IPS-18a (cell line): ENCODE measurements around the gene EIF4A3.

ENCODE experiments used
- H3K27ac ChIP-seq: one replicate; pipeline ENCODE4 v1.5.1; 2013; ENCODE audit warnings: low read length
- H3K27me3 ChIP-seq: one replicate; pipeline ENCODE4 v1.6.1; 2013; ENCODE audit warnings: mild to moderate bottlenecking, low read length; ENCODE audit not compliant: control insufficient read depth, insufficient read depth
- H3K36me3 ChIP-seq: one replicate; pipeline ENCODE4 v1.6.1; 2013; ENCODE audit warnings: low read depth, low read length; ENCODE audit not compliant: control insufficient read depth
- H3K4me1 ChIP-seq: one replicate; pipeline ENCODE4 v1.6.1; 2013; ENCODE audit warnings: low read depth, low read length; ENCODE audit not compliant: control insufficient read depth
- H3K4me3 ChIP-seq: one replicate; pipeline ENCODE4 v1.5.1; 2013; ENCODE audit warnings: low read length
- H3K9ac ChIP-seq: one replicate; pipeline ENCODE4 v1.6.1; 2013; ENCODE audit warnings: mild to moderate bottlenecking, low read length, moderate library complexity
- H3K9me3 ChIP-seq: one replicate; pipeline ENCODE4 v1.6.1; 2013; ENCODE audit warnings: low read depth, low read length; ENCODE audit not compliant: control insufficient read depth

Gene EIF4A3

DNA sequence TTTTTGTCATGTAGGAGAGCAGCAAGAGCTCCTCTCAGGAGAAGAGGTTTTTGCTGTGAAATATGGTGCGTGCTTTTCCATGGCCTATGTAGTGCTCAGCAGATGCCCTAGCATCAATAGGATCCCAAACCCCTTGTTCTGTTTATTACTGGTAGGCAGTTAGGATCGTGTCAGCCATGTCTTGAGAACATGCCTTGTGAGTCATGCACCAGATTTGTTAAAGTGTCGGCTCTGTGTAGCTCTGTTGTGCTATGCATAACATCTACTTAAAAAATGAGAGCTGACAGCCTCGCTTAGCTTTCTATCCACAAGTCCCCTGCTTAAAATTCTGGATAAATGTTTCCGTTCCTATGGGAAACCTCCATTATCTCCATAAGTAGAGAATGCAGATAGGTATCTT lies 4.4 kb upstream of the EIF4A3 start:
- no peak overlapping the region for H3K4me3 ChIP-seq
- no peak overlapping the region for H3K27ac ChIP-seq
- no peak overlapping the region for H3K9ac ChIP-seq
- peaks cover 11% of the 10 kb centered on the region for H3K4me1 ChIP-seq
- H3K27me3 ChIP-seq, result no peaks in the 10 kb centered on the region
- H3K9me3 ChIP-seq, result peaks cover 4% of the 10 kb centered on the region
- no peaks in the 10 kb centered on the region for H3K36me3 ChIP-seq

DNA sequence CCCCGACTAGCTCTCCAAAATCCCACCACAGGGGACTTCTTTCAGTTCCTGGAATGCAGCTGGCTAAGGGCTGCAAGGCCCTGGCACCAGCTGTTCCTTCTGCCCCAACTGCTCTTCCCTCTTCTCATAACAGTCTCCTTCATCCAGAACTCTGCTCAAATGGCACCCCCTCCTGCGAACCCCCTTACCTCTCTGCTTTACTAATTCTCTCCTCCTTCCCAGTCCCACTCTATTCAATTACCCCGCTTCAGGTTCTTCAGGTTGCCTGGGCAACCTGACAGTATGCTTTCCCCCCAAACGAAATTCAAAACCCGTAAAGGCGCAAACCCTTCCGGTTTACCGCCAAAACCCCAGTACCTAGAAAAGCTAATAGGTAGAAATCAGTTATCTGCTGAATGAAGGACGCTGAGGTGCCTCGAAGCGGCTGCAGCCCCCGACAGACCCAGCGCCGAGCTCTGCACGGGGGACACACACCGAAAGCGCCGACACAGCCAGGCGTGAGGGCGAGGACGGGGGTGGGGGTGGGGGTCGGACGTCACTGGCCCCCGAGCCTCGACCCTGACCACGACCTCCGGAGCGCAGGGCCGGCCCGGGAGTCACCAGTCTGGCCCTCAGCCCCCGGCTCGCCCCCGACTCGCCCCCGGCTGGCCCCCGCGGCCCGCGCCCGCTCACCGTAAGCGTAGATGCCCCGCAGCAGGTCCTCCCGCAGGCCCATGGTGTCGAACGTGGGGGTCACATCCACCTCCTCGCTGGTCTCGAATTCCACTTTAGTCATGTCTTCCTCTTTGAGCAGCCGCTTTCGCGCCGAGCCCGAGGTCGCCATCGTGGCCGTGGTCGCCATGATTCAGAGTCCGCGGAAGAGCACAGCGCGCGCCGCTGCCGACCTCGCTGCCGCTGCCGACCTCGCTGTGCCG lies 550 bp downstream of the EIF4A3 start:
- Histone ChIP-seq H3K27me3 (no peaks in the 10 kb centered on the region), H3K36me3 (peaks cover 34% of the 10 kb centered on the region), H3K4me3 (peak overlapping the region; percentile 86), H3K9me3 (no peaks in the 10 kb centered on the region), H3K27ac (no peak overlapping the region), H3K9ac (peak overlapping the region; percentile 83), H3K4me1 (peaks cover 6% of the 10 kb centered on the region)

DNA sequence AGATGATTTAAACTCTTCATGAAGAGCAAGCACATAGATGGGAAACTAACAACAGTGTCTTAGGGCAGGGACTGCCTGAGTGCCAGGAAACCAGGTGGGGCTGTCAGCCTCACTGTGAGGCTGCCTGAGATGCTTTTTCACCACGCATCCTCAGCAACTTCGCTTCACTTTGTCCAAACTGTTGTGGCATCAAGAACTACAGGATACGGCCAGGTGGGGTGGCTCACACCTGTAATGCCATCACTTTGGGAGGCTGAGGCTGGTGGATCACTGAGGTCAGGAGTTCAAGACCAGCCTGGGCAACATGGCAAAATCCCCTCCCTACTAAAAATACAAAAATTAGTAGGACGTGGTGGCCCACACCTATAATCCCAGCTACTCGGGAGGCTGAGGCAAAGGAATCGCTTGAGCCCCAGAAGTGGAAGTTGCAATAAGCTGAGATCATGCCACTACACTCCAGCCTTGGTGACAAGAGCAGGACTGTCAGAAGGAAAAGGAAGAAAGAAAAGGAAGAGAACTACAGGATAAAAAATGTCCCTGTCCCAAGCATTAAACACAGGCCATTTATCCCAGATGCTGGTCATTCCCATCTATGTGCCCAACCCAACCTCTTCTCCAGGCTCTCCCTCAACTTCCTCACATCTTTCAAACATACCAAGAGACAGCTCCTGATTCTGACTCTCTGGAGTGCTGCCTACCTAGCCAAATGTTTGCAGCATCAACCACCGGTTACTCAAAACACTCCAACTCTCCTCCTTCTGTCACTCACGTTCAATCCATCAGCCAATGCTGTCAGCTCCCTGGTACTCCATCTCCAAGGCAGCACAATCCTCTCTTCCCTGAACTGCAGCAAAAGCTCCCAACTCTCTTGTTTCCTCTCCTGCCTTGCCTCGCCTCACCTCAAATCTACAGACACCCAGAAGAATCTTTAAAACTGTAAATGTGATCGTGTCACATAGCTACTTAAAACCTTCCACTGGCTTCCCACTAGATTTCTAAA lies 1.6 kb downstream of the EIF4A3 start:
- Histone ChIP-seq H3K4me3 (peak overlapping the region; percentile 86), H3K27me3 (no peaks in the 10 kb centered on the region), H3K27ac (no peak overlapping the region), H3K4me1 (peaks cover 6% of the 10 kb centered on the region), H3K9me3 (no peaks in the 10 kb centered on the region), H3K9ac (peak overlapping the region; percentile 83), H3K36me3 (peaks cover 44% of the 10 kb centered on the region)

GRCh38 chr17:80142929-80143328 lies 4.0 kb downstream of the EIF4A3 start:
- Histone ChIP-seq H3K27ac (no peak overlapping the region), H3K9me3 (no peaks in the 10 kb centered on the region), H3K4me1 (peaks cover 6% of the 10 kb centered on the region), H3K9ac (no peak overlapping the region), H3K4me3 (no peak overlapping the region), H3K27me3 (no peaks in the 10 kb centered on the region), H3K36me3 (peaks cover 68% of the 10 kb centered on the region)

- H3K27me3 ChIP-seq, result no peaks in the 10 kb centered on the region
- H3K36me3 ChIP-seq, result peaks cover 81% of the 10 kb centered on the region
- H3K9me3 ChIP-seq, result no peaks in the 10 kb centered on the region
- no peak overlapping the region for H3K27ac ChIP-seq
- no peak overlapping the region for H3K4me3 ChIP-seq
- no peak overlapping the region for H3K9ac ChIP-seq
- H3K4me1 ChIP-seq, result peaks cover 6% of the 10 kb centered on the region
Measured at GRCh38 chr17:80141463-80142165, 5.3 kb downstream of the EIF4A3 start.

DNA sequence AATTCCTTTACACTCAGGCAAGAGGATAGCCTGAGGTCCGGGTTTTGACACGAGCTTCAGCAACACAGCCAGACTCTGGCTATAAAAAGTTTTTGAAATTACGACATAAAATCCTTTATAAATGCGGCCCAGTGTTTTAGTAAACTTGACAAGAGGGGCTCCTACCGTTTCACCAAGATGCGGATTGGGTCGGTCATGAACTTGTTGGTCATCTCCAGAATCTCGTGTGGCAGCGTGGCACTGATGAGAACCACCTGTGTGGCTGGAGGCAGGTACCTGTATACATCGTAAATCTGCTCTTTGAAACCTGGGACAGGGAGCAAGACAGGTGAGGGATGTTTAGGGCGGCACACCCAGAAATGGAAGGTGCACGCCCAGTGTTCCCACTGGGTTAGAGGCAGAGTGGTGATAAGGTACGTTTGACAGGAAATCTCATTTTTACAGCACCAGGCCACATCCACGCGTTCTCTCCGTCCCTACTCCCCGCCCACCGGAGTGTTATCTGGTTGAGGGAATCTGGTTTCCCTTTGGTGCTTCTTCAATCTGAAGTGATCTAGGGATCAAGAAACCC lies 8.0 kb downstream of the EIF4A3 start:
- no peaks in the 10 kb centered on the region for H3K9me3 ChIP-seq
- no peak overlapping the region for H3K9ac ChIP-seq
- peaks cover 99% of the 10 kb centered on the region for H3K36me3 ChIP-seq
- H3K4me1 ChIP-seq, result no peaks in the 10 kb centered on the region
- H3K27me3 ChIP-seq, result no peaks in the 10 kb centered on the region
- no peak overlapping the region for H3K27ac ChIP-seq
- H3K4me3 ChIP-seq, result no peak overlapping the region

DNA sequence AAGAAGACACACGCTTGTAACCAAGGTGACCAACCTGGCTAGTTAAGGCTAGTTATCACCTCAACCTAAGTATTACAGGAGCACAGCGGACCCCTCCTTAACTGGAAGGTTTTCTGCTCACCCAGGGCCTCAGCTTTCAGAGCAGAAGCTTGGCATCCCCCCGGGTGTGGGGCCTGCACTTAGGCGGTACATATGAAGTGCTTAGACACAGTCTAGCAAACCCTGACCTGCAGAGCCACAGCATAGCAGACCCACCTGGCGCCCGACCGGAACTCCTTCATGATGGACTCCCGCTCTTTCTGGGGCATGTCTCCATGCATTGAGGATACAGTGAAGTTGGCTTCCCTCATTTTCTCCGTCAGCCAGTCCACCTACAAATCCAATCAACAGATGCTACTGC lies 9.8 kb downstream of the EIF4A3 start:
- Histone ChIP-seq H3K27me3 (no peaks in the 10 kb centered on the region), H3K36me3 (peaks cover 96% of the 10 kb centered on the region), H3K4me3 (no peak overlapping the region), H3K27ac (no peak overlapping the region), H3K4me1 (no peaks in the 10 kb centered on the region), H3K9me3 (no peaks in the 10 kb centered on the region), H3K9ac (no peak overlapping the region)

DNA sequence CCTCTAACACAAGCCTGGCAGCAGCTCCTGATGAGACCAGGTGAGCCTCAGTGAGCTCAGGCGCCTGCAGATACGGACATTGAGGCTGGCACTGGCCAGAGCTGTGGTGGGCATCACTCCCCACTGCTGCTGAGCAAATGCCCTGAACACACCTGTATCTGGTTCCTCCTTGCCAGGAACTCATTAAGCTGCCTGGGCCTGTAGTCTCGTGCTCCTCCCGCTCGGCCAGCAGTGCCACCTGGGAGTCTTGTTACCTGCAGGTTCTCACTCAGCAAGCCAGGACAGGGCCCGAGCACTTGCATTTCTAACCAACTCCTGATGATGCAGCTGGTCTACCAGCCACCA lies 13.3 kb downstream of the EIF4A3 start:
- peaks cover 9% of the 10 kb centered on the region for H3K4me1 ChIP-seq
- no peak overlapping the region for H3K27ac ChIP-seq
- H3K4me3 ChIP-seq, result no peak overlapping the region
- H3K36me3 ChIP-seq, result peaks cover 61% of the 10 kb centered on the region
- H3K9me3 ChIP-seq, result no peaks in the 10 kb centered on the region
- no peaks in the 10 kb centered on the region for H3K27me3 ChIP-seq
- H3K9ac ChIP-seq, result no peak overlapping the region

GRCh38 chr17:80132906-80133625 lies 13.9 kb downstream of the EIF4A3 start:
- Histone ChIP-seq H3K4me3 (no peak overlapping the region), H3K36me3 (peaks cover 56% of the 10 kb centered on the region), H3K27me3 (no peaks in the 10 kb centered on the region), H3K9me3 (no peaks in the 10 kb centered on the region), H3K27ac (no peak overlapping the region), H3K4me1 (peaks cover 10% of the 10 kb centered on the region), H3K9ac (no peak overlapping the region)

DNA sequence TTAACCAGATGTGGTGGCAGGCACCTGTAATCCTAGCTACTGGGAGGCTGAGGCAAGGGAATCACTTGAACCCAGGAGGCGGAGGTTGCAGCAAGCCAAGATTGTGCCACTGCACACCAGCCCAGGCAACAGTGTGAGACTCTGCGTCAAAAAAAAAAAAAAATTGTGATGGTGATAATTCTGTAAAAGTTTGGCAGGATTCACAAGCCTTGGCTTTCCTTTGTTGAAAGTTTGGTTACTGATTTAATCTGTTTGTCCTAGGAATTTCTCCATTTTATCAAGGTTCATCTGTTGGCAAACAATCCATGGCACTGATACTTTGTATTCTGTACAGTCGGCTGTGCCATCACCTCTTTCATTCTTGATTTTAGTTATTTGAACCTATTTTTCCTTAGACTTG lies 15.9 kb downstream of the EIF4A3 start:
- Histone ChIP-seq H3K4me3 (no peak overlapping the region), H3K9me3 (no peaks in the 10 kb centered on the region), H3K9ac (no peak overlapping the region), H3K27ac (no peak overlapping the region), H3K4me1 (peaks cover 10% of the 10 kb centered on the region), H3K36me3 (peaks cover 35% of the 10 kb centered on the region), H3K27me3 (no peaks in the 10 kb centered on the region)
